HCT116 (cell line): ENCODE data around the gene NEK7. TPM values are rescaled to one million over a fixed set of nuclear protein-coding genes. Genes with fewer than 3 reads are reported as not detected.

ENCODE experiments used
- ATAC-seq: fragments of 200-7000 bp; cut with Tn5 transposase; 2 replicates; pipeline ENCODE4 v1.9.1; 2020; ENCODE audit warnings: mild to moderate bottlenecking, moderate library complexity
- BruUV-seq: library from RNA; stranded (reverse); fragments of 400-500 nt; replicated peaks from 2 replicates; lab custom pipeline; 2021; lab: Mats Ljungman, UMichigan
- CTCF ChIA-PET: fragments of 300-600 bp; sonication (Branson Sonifier 250); formaldehyde crosslinking; loops from one replicate; lab custom pipeline; 2021; ENCODE audit warnings: antibody characterized with exemption; lab: Charles Lee
- POLR2A ChIA-PET: fragments of 300-600, 350-600 bp; sonication (Branson Sonifier 250); formaldehyde crosslinking; loops from one replicate; lab custom pipeline; 2021; ENCODE audit warnings: antibody characterized with exemption; lab: Charles Lee
- RAD21 ChIA-PET, 2 experiments: fragments of 300-600 bp; sonication (Branson Sonifier 250); formaldehyde crosslinking; loops; one replicate each; lab custom pipeline; 2023; ENCODE audit warnings: low total read pairs in 2 of 2; ENCODE audit not compliant: uncharacterized antibody in 2 of 2, unreplicated experiment in 2 of 2, low non-redundant PET in 1 of 2; lab: Charles Lee
- DNase-seq: peaks from one replicate; pipeline ENCODE4 v3.0.0-alpha.2; 2010; ENCODE audit warnings: low read depth, low spot score
- H2AFZ ChIP-seq: fragments of 200-600 bp; shearing (Covaris generic), sonication (generic); 2 replicates; pipeline ENCODE4 v1.6.1; 2017; ENCODE audit warnings: low read depth, mixed run types, mixed read lengths, antibody characterized with exemption, low read length; ENCODE audit not compliant: poor library complexity, severe bottlenecking
- H3K27ac ChIP-seq: 2 replicates; pipeline ENCODE4 v1.5.1; 2012; ENCODE audit warnings: low read depth, low read length
- H3K27me3 ChIP-seq: fragments of 200-600 bp; sonication (generic); 2 replicates; pipeline ENCODE4 v1.6.1; 2016; ENCODE audit warnings: mixed run types, low read length, mixed read lengths; ENCODE audit not compliant: insufficient read depth
- H3K36me3 ChIP-seq, 2 experiments: fragments of 200-500 bp in 1 of 2; fragments of 200-600 bp in 1 of 2; sonication (Bioruptor generic) in 1 of 2; sonication (generic) in 1 of 2; 2 replicates each; pipeline versions ENCODE4 v1.5.1 to v1.6.1; 2014 to 2016; ENCODE audit warnings: low read length in 2 of 2, inconsistent platforms in 1 of 2, mixed read lengths in 1 of 2, mixed run types in 1 of 2; ENCODE audit not compliant: insufficient read depth in 2 of 2, control insufficient read depth in 1 of 2
- H3K4me1 ChIP-seq, 2 experiments: fragments of 200-600 bp in 1 of 2; sonication (generic) in 1 of 2; 2 replicates each; pipeline versions ENCODE4 v1.5.1 to v1.6.1; 2012 to 2017; ENCODE audit warnings: low read length in 2 of 2, inconsistent platforms in 1 of 2, mild to moderate bottlenecking in 1 of 2, mixed read lengths in 1 of 2, mixed run types in 1 of 2, moderate library complexity in 1 of 2; ENCODE audit not compliant: insufficient read depth in 2 of 2, control insufficient read depth in 1 of 2
- H3K4me2 ChIP-seq: fragments of 200-600 bp; sonication (generic); 2 replicates; pipeline ENCODE4 v1.6.1; 2017; ENCODE audit warnings: mixed run types, low read length, mixed read lengths
- H3K4me3 ChIP-seq, 2 experiments: fragments of 200-600 bp in 1 of 2; sonication (generic) in 1 of 2; replicated peaks in 1 of 2; 2 replicates each; pipeline ENCODE4 v1.5.1; 2011 to 2016; ENCODE audit warnings: low read length in 2 of 2, control low read depth in 1 of 2, low read depth in 1 of 2, mild to moderate bottlenecking in 1 of 2, mixed read lengths in 1 of 2, mixed run types in 1 of 2
- H3K79me2 ChIP-seq: fragments of 200-600 bp; sonication (generic); 2 replicates; pipeline ENCODE4 v1.6.1; 2017; ENCODE audit warnings: mild to moderate bottlenecking, mixed run types, low read length, moderate library complexity, mixed read lengths; ENCODE audit not compliant: insufficient read depth
- H3K9ac ChIP-seq: fragments of 200-600 bp; sonication (generic); 2 replicates; pipeline ENCODE4 v1.6.1; 2016; ENCODE audit warnings: low read length, mixed read lengths
- H3K9me2 ChIP-seq: fragments of 200-600 bp; sonication (generic), shearing (Covaris generic); 2 replicates; pipeline ENCODE4 v1.6.1; 2017; ENCODE audit warnings: mixed run types, mild to moderate bottlenecking, moderate library complexity; ENCODE audit not compliant: insufficient read depth
- H3K9me3 ChIP-seq, 2 experiments: fragments of 200-500 bp in 1 of 2; fragments of 200-600 bp in 1 of 2; sonication (Bioruptor generic) in 1 of 2; sonication (generic) in 1 of 2; 2 replicates each; pipeline ENCODE4 v1.6.1; 2014 to 2017; ENCODE audit warnings: low read length in 2 of 2, mixed read lengths in 2 of 2, inconsistent platforms in 1 of 2, low read depth in 1 of 2, mild to moderate bottlenecking in 1 of 2, mixed run types in 1 of 2, moderate library complexity in 1 of 2; ENCODE audit not compliant: control insufficient read depth in 1 of 2, insufficient read depth in 1 of 2
- H4K20me1 ChIP-seq: fragments of 200-600 bp; sonication (generic), shearing (Covaris generic); 2 replicates; pipeline ENCODE4 v1.6.1; 2017; ENCODE audit warnings: mixed run types, mild to moderate bottlenecking, moderate library complexity; ENCODE audit not compliant: insufficient read depth
- CBX3 ChIP-seq: IDR thresholded peaks from 2 replicates; pipeline ENCODE4 v1.6.1; 2012; ENCODE audit warnings: low read depth
- CEBPB ChIP-seq: IDR thresholded peaks from 2 replicates; pipeline ENCODE4 v1.6.1; 2012; ENCODE audit warnings: low read depth
- EGR1 ChIP-seq: IDR thresholded peaks from 2 replicates; pipeline ENCODE4 v1.6.1; 2012; ENCODE audit warnings: low read depth
- ELF1 ChIP-seq: IDR thresholded peaks from 2 replicates; pipeline ENCODE4 v1.6.1; 2012; ENCODE audit warnings: low read depth, borderline replicate concordance
- EZH2phosphoT487 ChIP-seq: fragments of 200-600 bp; IDR thresholded peaks from 2 replicates; pipeline ENCODE4 v1.6.1; 2018; ENCODE audit warnings: antibody characterized with exemption, borderline replicate concordance
- JUND ChIP-seq: IDR thresholded peaks from 2 replicates; pipeline ENCODE4 v1.6.1; 2012
- MAX ChIP-seq: IDR thresholded peaks from 2 replicates; pipeline ENCODE4 v1.6.1; 2012
- POLR2A ChIP-seq: IDR thresholded peaks from 2 replicates; pipeline ENCODE4 v1.7.0; 2011; ENCODE audit warnings: borderline replicate concordance; ENCODE audit not compliant: insufficient read depth, insufficient read length; ENCODE audit errors: extremely low read depth
- POLR2AphosphoS5 ChIP-seq: IDR thresholded peaks from 2 replicates; pipeline ENCODE4 v1.6.1; 2011; ENCODE audit warnings: mild to moderate bottlenecking, low read depth, low read length, moderate library complexity
- RAD21 ChIP-seq: IDR thresholded peaks from 2 replicates; pipeline ENCODE4 v1.6.1; 2012; ENCODE audit warnings: low read depth, mild to moderate bottlenecking
- REST ChIP-seq: IDR thresholded peaks from 2 replicates; pipeline ENCODE4 v1.6.1; 2012; ENCODE audit warnings: low read depth
- SIN3A ChIP-seq: IDR thresholded peaks from 2 replicates; pipeline ENCODE4 v1.6.1; 2012; ENCODE audit warnings: low read depth
- SP1 ChIP-seq: IDR thresholded peaks from 2 replicates; pipeline ENCODE4 v1.6.1; 2012; ENCODE audit warnings: low read depth
- SRF ChIP-seq: IDR thresholded peaks from 2 replicates; pipeline ENCODE4 v1.6.1; 2012; ENCODE audit warnings: low read depth
- TCF7L2 ChIP-seq: IDR thresholded peaks from 2 replicates; pipeline ENCODE4 v1.7.0; 2011; ENCODE audit warnings: borderline replicate concordance, inconsistent platforms; ENCODE audit not compliant: insufficient read depth, insufficient read length; ENCODE audit errors: extremely low read depth
- YY1 ChIP-seq: IDR thresholded peaks from 2 replicates; pipeline ENCODE4 v1.6.1; 2011; ENCODE audit warnings: low read length, low read depth, moderate library complexity, mild to moderate bottlenecking; ENCODE audit not compliant: insufficient replicate concordance; ENCODE audit errors: extremely low read depth
- ZFX ChIP-seq: fragments of 450-650 bp; IDR thresholded peaks from 2 replicates; pipeline ENCODE4 v1.6.1; 2017
- intact Hi-C: fragments of 100-400 bp; cut with micrococcal nuclease; formaldehyde crosslinking; loops from 2 replicates; pipeline ENCODE4 v1.10.0; 2022
- total RNA-seq: library from RNA; stranded (reverse); gene quantifications from one replicate; pipeline ENCODE4 v1.2.1, GENCODE V29; 2021; ENCODE audit not compliant: unreplicated experiment
- TF ChIP-seq, protein P1 (sequence below), 3 experiments: fragments of 200-600 bp in 1 of 3; sonication (generic) in 1 of 3; IDR thresholded peaks in 2 of 3; conservative IDR thresholded peaks in 1 of 3; 2 replicates each; pipeline ENCODE4 v1.5.1; 2012 to 2017; ENCODE audit warnings: low read depth in 2 of 3, low read length in 2 of 3, antibody characterized with exemption in 1 of 3, borderline replicate concordance in 1 of 3, control low read depth in 1 of 3, mild to moderate bottlenecking in 1 of 3, mixed read lengths in 1 of 3, mixed run types in 1 of 3, moderate library complexity in 1 of 3; ENCODE audit not compliant: insufficient read depth in 1 of 3
- TF ChIP-seq, protein P2 (sequence below): IDR thresholded peaks from 2 replicates; pipeline ENCODE4 v1.6.1; 2012
- TF ChIP-seq, protein P3 (sequence below): IDR thresholded peaks from 2 replicates; pipeline ENCODE4 v1.6.1; 2011; ENCODE audit warnings: mild to moderate bottlenecking, low read length, moderate library complexity; ENCODE audit not compliant: insufficient replicate concordance; ENCODE audit errors: extremely low read depth

NEK7 gene
- total RNA-seq, 1 experiment from 2014 or later, result 33.0 TPM

GRCh38 chr1:198295225-198295624, 138.4 kb downstream of the NEK7 start:
- BruUV-seq, result no TSS peak
- DNase-seq (no peak), ATAC-seq (no peak)
- intact Hi-C loops, result no loop called here
- no peak overlapping the region for H3K4me2 ChIP-seq
- no peak overlapping the region for H3K27ac ChIP-seq
- 0 out of 2 replicates have a peak, but pooled peaks cover 3% of the 10 kb centered on the region for H4K20me1 ChIP-seq
- ChIA-PET RAD21 (no interaction called here), POLR2A (no interaction called here), CTCF (no interaction called here)
- no peak overlapping the region for H3K9ac ChIP-seq
- no peaks in the 10 kb centered on the region for H3K9me3 ChIP-seq
- no peak overlapping the region for H2AFZ ChIP-seq
- H3K4me1 ChIP-seq, result no peaks in the 10 kb centered on the region
- no peaks in the 10 kb centered on the region for H3K9me2 ChIP-seq
- H3K4me3 ChIP-seq, result no peak overlapping the region
- H3K36me3 ChIP-seq, result no peaks in the 10 kb centered on the region
- H3K79me2 ChIP-seq, result no peaks in the 10 kb centered on the region
- H3K27me3 ChIP-seq, result no peaks in the 10 kb centered on the region
- TF ChIP-seq, protein P1, sequence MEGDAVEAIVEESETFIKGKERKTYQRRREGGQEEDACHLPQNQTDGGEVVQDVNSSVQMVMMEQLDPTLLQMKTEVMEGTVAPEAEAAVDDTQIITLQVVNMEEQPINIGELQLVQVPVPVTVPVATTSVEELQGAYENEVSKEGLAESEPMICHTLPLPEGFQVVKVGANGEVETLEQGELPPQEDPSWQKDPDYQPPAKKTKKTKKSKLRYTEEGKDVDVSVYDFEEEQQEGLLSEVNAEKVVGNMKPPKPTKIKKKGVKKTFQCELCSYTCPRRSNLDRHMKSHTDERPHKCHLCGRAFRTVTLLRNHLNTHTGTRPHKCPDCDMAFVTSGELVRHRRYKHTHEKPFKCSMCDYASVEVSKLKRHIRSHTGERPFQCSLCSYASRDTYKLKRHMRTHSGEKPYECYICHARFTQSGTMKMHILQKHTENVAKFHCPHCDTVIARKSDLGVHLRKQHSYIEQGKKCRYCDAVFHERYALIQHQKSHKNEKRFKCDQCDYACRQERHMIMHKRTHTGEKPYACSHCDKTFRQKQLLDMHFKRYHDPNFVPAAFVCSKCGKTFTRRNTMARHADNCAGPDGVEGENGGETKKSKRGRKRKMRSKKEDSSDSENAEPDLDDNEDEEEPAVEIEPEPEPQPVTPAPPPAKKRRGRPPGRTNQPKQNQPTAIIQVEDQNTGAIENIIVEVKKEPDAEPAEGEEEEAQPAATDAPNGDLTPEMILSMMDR (IDR thresholded peaks at IDR 0.05 in 2 of 3, conservative IDR thresholded peaks at IDR 0.05 in 1 of 3; ENCODE audit: borderline replicate concordance in 1 of 3, insufficient read depth in 1 of 3, low read depth in 2 of 3, low read length in 2 of 3), result no peak
- TF ChIP-seq REST (no peak), JUND (no peak), POLR2AphosphoS5 (no peak), YY1 (no peak), EZH2phosphoT487 (no peak), CBX3 (no peak), SIN3A (no peak), SP1 (no peak), TCF7L2 (no peak), SRF (no peak), CEBPB (no peak), MAX (no peak), POLR2A (no peak), ZFX (no peak), EGR1 (no peak), ELF1 (no peak), RAD21 (no peak)
- TF ChIP-seq, protein P2, sequence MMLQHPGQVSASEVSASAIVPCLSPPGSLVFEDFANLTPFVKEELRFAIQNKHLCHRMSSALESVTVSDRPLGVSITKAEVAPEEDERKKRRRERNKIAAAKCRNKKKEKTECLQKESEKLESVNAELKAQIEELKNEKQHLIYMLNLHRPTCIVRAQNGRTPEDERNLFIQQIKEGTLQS, result no peak
- TF ChIP-seq, protein P3, sequence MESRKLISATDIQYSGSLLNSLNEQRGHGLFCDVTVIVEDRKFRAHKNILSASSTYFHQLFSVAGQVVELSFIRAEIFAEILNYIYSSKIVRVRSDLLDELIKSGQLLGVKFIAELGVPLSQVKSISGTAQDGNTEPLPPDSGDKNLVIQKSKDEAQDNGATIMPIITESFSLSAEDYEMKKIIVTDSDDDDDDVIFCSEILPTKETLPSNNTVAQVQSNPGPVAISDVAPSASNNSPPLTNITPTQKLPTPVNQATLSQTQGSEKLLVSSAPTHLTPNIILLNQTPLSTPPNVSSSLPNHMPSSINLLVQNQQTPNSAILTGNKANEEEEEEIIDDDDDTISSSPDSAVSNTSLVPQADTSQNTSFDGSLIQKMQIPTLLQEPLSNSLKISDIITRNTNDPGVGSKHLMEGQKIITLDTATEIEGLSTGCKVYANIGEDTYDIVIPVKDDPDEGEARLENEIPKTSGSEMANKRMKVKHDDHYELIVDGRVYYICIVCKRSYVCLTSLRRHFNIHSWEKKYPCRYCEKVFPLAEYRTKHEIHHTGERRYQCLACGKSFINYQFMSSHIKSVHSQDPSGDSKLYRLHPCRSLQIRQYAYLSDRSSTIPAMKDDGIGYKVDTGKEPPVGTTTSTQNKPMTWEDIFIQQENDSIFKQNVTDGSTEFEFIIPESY, result no peak
